Tibial nerve (tissue), 4 donors: ENCODE measurements around the gene TUBB8. TPM values are rescaled to one million over a fixed set of nuclear protein-coding genes. Genes with fewer than 3 reads are reported as not detected.

ENCODE experiments used
- DNase-seq, 2 donors: peaks; one replicate each; pipeline ENCODE4 v3.0.0-alpha.2; 2019; ENCODE audit warnings: low spot score in 2 of 2
- H3K27ac ChIP-seq, 4 donors: fragments of 200-600 bp; sonication (generic) in 3 of 4; one replicate each; pipeline ENCODE4 v1.5.1; 2017 to 2019; ENCODE audit warnings: mild to moderate bottlenecking in 1 of 4
- H3K27me3 ChIP-seq, 2 donors: fragments of 200-600 bp; sonication (generic) in 1 of 2; one replicate each; pipeline versions ENCODE4 v1.5.1 to v1.6.0; 2017 to 2019
- H3K36me3 ChIP-seq, 3 donors: fragments of 200-600 bp; sonication (generic); one replicate each; pipeline ENCODE4 v1.5.1; 2018 to 2019
- H3K4me1 ChIP-seq, 4 donors: fragments of 200-600 bp; sonication (generic) in 3 of 4; one replicate each; pipeline ENCODE4 v1.5.1; 2017 to 2019
- H3K4me3 ChIP-seq, 4 donors: fragments of 200-600 bp; sonication (generic) in 3 of 4; one replicate each; pipeline ENCODE4 v1.5.1; 2017 to 2019; ENCODE audit warnings: mild to moderate bottlenecking in 1 of 4, moderate library complexity in 1 of 4
- H3K9me3 ChIP-seq, 4 donors: fragments of 200-600 bp; sonication (generic) in 3 of 4; one replicate each; pipeline ENCODE4 v1.5.1; 2017 to 2019
- CTCF ChIP-seq, 5 experiments: fragments of 200-600 bp in 3 of 5; fragments of 450-650 bp in 2 of 5; sonication (generic) in 3 of 5; IDR thresholded peaks; one replicate each; pipeline ENCODE4 v1.5.1; 2016 to 2019; ENCODE audit warnings: antibody characterized with exemption in 5 of 5, mild to moderate bottlenecking in 3 of 5, moderate library complexity in 2 of 5
- EP300 ChIP-seq, 2 donors: sonication (generic); formaldehyde crosslinking; IDR thresholded peaks; one replicate each; pipeline ENCODE4 v1.6.1; 2017; ENCODE audit warnings: antibody characterized with exemption in 2 of 2, mild to moderate bottlenecking in 1 of 2
- POLR2A ChIP-seq, 2 donors: fragments of 450-650 bp; IDR thresholded peaks; one replicate each; pipeline ENCODE4 v1.6.1; 2017; ENCODE audit warnings: antibody characterized with exemption in 2 of 2, mild to moderate bottlenecking in 2 of 2, moderate library complexity in 2 of 2
- WGBS, 2 donors: methylation state at CpG; one replicate each; pipeline ENCODE4 v1.1.5; 2018; 5-methylcytosine and 5-hydroxymethylcytosine counted together
- total RNA-seq, 4 donors: library from RNA; depleted of rRNA; stranded (reverse); fragments of >200 nt; gene quantifications; one replicate each; pipeline ENCODE4 v1.1.0, GENCODE V29; 2016

The TUBB8 gene
- under 1 TPM in 1 of 4 donors, not detected in 3; 0.42 TPM for total RNA-seq

- H3K9me3 ChIP-seq = no peaks in the 10 kb centered on the region
- no peak within 1 kb of the TSS for H3K27ac ChIP-seq
- 54 to 57% methylated on average over 8 to 24 of the region's 34 CpGs for WGBS, 2 donors
- no peaks in the 10 kb centered on the region for H3K36me3 ChIP-seq
- H3K4me3 ChIP-seq = no peak within 1 kb of the TSS
- no peaks in the 10 kb centered on the region for H3K27me3 ChIP-seq
- H3K4me1 ChIP-seq = no peaks in the 10 kb centered on the region
- TF ChIP-seq EP300 (IDR thresholded peaks at IDR 0.05) (no peak), POLR2A (IDR thresholded peaks at IDR 0.05) (no peak), CTCF (IDR thresholded peaks at IDR 0.05) (no peak)
- no peak for DNase-seq
Observed at GRCh38 chr10:48996-49395, at the start of gene TUBB8. TUBB8 (minus strand) TSS chr10:49296; CDS start chr10:49238, 58 bp downstream.

- Histone ChIP-seq H3K27ac (no peak overlapping the region), H3K9me3 (peaks cover 0 to 29% (median 12%) of the 10 kb centered on the region in 4 donors), H3K36me3 (no peaks in the 10 kb centered on the region), H3K27me3 (no peaks in the 10 kb centered on the region), H3K4me3 (no peak overlapping the region), H3K4me1 (no peaks in the 10 kb centered on the region)
- no peak for DNase-seq
- TF ChIP-seq CTCF (IDR thresholded peaks at IDR 0.05) (no peak), EP300 (IDR thresholded peaks at IDR 0.05) (no peak), POLR2A (IDR thresholded peaks at IDR 0.05) (no peak)
- WGBS, 2 donors = 6 to 20% methylated on average over 1 of the region's 1 CpG
Observed at GRCh38 chr10:96466-96865, 47.4 kb upstream of the TUBB8 start.

- H3K27ac ChIP-seq = no peak overlapping the region
Observed at GRCh38 chr10:95356-96115, 46.4 kb upstream of the TUBB8 start.

GRCh38 chr10:94613-95012, 45.5 kb upstream of the TUBB8 start:
- Histone ChIP-seq H3K9me3 (peaks cover 0 to 29% (median 12%) of the 10 kb centered on the region in 4 donors), H3K27ac (no peak overlapping the region), H3K27me3 (no peaks in the 10 kb centered on the region), H3K4me3 (no peak overlapping the region), H3K4me1 (no peaks in the 10 kb centered on the region), H3K36me3 (no peaks in the 10 kb centered on the region)
- 32 to 42% methylated on average over 1 of the region's 1 CpG for WGBS, 2 donors
- no peak for DNase-seq
- TF ChIP-seq EP300 (IDR thresholded peaks at IDR 0.05) (no peak), CTCF (IDR thresholded peaks at IDR 0.05) (no peak), POLR2A (IDR thresholded peaks at IDR 0.05) (no peak)

More at GRCh38 chr10:95356-96115, 46.4 kb upstream of the TUBB8 start:
- TF ChIP-seq CTCF (IDR thresholded peaks at IDR 0.05) (no peak), EP300 (IDR thresholded peaks at IDR 0.05) (no peak), POLR2A (IDR thresholded peaks at IDR 0.05) (no peak)
- H3K4me1 ChIP-seq = no peaks in the 10 kb centered on the region
- DNase-seq = no peak
- no peaks in the 10 kb centered on the region for H3K36me3 ChIP-seq
- no peak overlapping the region for H3K4me3 ChIP-seq
- WGBS, 2 donors = 61 to 63% methylated on average over 2 of the region's 2 CpGs
- peaks cover 0 to 29% (median 12%) of the 10 kb centered on the region in 4 donors for H3K9me3 ChIP-seq
- no peaks in the 10 kb centered on the region for H3K27me3 ChIP-seq

- Histone ChIP-seq H3K4me1 (no peaks in the 10 kb centered on the region), H3K27me3 (no peaks in the 10 kb centered on the region), H3K36me3 (no peaks in the 10 kb centered on the region), H3K4me3 (no peak overlapping the region), H3K27ac (no peak overlapping the region), H3K9me3 (peaks cover 0 to 29% (median 12%) of the 10 kb centered on the region in 4 donors)
- no peak for DNase-seq
- no peak for TF ChIP-seq CTCF (IDR thresholded peaks at IDR 0.05)
- TF ChIP-seq EP300 (IDR thresholded peaks at IDR 0.05) = no peak
- no peak for TF ChIP-seq POLR2A (IDR thresholded peaks at IDR 0.05)
- WGBS, 2 donors = 88 to 96% methylated on average over 2 of the region's 2 CpGs
Observed at GRCh38 chr10:92846-93245, 43.8 kb upstream of the TUBB8 start.
